AG09319 (cell line): ENCODE data around the gene NYAP2.

Source experiments
- DNase-seq: peaks from one replicate; pipeline ENCODE4 v3.0.0-alpha.2; 2010; ENCODE audit warnings: low read depth; ENCODE audit errors: extremely low read depth
- CTCF ChIP-seq: IDR thresholded peaks from 2 replicates; pipeline ENCODE4 v1.5.1; 2011; ENCODE audit warnings: low read depth, mild to moderate bottlenecking, inconsistent platforms, low read length, moderate library complexity

NYAP2 gene

GRCh38 chr2:225678792-225679191 lies 279.3 kb downstream of the NYAP2 start:
- DNase-seq, result no peak
- TF ChIP-seq CTCF, result no peak

GRCh38 chr2:225683258-225683657 lies 283.7 kb downstream of the NYAP2 start:
- TF ChIP-seq CTCF, result no peak
- no peak for DNase-seq

- no peak for TF ChIP-seq CTCF
- DNase-seq, result no peak
Measured at GRCh38 chr2:225690153-225690552, 290.6 kb downstream of the NYAP2 start.

- no peak for TF ChIP-seq CTCF
- DNase-seq, result no peak
Measured at GRCh38 chr2:225691711-225692110, 292.2 kb downstream of the NYAP2 start.

- no peak for TF ChIP-seq CTCF
- DNase-seq, result no peak
Measured at GRCh38 chr2:225693259-225693658, 293.7 kb downstream of the NYAP2 start.

GRCh38 chr2:225694664-225695063 lies 295.2 kb downstream of the NYAP2 start:
- TF ChIP-seq CTCF, result no peak
- no peak for DNase-seq

- DNase-seq, result no peak
- no peak for TF ChIP-seq CTCF
Measured at GRCh38 chr2:225697936-225698335, 298.4 kb downstream of the NYAP2 start.
